ENCODE measurements around the gene GPR89A. TPM values are rescaled to one million over a fixed set of nuclear protein-coding genes. Genes with fewer than 3 reads are reported as not detected.
"Not testable (repeated sequence)": the region's sequence is repeated elsewhere in the genome, so short reads cannot be mapped to it uniquely, and the experiment has no call there.

Gene GPR89A
- total RNA-seq, 1 donor from 2014 or later: 26.0 TPM

DNA sequence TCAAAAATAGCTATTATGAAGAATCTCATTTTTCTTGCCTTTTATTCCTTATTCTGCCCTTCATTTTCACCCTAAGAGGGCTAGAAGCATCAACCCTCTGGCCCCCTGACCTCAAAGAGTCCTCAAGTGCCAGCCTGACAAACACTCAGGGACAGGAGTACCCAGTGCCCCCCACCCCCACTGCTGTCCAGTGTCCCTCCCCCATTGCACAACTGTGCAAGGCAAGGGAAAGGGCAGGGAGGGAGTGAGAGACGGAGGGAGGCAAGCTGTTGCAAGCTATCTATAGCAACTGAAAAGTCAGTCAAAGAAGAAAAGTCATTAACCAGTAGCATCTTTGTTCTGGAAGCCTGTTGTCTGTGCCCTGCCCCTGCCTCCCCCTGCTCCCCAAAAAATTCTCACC, 78.3 kb downstream of the GPR89A start:
- not testable (repeated sequence) for DNase-seq (ENCODE audit: low spot score)

DNA sequence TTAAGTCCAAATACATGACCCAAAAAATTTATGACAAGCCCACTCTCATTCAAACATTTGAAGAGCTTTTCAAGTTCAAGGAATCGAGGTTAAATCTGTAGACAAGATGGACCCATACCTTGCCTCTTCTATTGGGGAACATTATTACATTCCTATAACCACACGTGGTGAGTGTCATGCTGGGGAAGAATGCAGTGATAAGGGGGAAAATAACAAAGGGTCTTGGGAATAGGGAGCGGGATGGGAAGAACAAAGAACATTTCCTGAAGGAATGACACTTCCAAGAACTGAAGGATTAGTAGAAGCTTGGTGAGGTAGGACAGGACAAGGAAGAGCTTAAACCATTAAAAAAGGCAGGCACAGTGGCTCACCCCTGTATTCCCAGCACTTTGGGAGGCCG, 80.5 kb downstream of the GPR89A start:
- no peak for DNase-seq (ENCODE audit: low spot score)

DNA sequence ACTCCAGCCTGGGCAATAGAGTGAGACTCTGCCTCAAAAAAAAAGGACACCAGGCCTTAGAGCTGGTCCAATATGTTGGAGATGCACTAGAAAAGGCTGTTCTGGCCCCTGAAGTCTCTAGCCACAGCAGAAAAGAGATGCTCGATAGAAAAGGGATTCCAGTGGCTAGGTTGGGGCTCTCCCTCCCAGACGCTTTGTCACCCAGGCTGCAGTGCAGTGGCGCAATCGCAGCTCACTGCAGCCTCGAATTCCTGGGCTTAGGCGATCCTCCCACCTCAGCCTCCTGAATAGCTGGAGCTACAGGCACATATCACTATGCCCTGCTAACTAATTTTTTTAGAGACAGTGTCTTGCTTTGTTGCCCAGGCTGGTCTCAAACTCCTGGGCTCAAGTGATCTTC, 81.1 kb downstream of the GPR89A start:
- no peak for DNase-seq (ENCODE audit: low spot score)

DNA sequence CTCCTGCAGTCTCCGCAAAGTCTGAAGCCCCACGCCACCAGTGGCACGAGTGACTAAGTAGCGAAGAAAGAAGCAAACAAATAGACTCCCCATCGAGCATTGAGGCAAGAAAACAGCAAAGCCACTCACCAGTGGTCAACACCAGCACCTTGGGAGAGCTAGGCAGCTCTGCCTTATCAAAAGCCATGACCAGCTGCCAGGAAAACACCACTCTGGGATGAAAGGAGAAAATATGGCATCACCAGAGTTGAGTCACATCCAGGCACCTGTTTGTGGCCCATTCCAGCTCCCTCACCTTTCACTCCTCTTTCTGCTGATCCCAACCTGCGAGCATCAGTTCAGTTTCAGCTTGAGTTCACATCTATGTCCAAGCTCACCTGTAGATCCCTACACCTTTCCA, 82.1 kb downstream of the GPR89A start:
- no peak for DNase-seq (ENCODE audit: low spot score)

DNA sequence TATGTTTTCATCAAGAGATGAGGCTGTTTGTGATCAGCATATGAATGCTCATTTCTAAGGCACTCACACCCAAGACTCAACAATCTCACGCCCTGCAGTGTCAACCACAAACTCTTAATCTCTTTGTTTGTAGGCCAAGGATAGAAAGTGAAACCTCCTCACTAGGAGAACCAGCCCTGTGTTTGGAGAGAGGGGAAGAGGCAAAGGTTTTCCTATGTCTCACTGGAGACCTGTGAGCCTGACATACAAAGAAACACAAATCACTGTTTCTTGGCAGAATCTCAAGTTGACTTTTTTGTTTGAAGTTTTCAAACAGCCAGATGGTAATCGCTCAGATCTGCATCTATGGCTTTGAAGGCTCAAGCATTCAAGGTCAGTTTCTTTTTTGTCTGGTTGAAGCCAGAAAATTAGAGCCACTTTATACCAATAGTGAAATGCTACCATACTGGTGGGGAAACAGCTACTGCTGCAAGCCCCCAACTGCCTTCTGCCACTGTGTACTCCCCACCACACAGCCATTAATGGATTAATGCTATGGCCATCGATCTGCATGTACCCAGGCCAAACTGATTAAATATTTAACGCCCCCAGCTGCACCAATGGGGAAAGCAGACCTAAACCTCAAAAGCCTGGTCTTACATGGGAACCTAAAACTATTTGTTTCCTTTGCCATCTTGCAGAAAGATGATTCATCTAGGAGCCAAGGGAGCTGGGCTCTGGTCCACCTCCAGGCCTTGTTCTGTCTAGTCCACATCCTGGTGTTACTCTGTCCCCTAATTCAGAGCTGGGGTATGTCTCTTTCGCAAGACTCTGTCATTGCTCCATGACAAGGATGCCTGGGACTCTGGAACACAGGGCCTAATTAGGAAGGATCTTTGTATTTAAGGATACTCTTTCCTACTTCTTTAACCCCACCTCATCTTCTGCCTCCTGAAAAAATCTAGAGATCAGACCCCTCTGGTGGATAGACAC, 83.1 kb downstream of the GPR89A start:
- peak; percentile 26 for DNase-seq (ENCODE audit: low spot score)

DNA sequence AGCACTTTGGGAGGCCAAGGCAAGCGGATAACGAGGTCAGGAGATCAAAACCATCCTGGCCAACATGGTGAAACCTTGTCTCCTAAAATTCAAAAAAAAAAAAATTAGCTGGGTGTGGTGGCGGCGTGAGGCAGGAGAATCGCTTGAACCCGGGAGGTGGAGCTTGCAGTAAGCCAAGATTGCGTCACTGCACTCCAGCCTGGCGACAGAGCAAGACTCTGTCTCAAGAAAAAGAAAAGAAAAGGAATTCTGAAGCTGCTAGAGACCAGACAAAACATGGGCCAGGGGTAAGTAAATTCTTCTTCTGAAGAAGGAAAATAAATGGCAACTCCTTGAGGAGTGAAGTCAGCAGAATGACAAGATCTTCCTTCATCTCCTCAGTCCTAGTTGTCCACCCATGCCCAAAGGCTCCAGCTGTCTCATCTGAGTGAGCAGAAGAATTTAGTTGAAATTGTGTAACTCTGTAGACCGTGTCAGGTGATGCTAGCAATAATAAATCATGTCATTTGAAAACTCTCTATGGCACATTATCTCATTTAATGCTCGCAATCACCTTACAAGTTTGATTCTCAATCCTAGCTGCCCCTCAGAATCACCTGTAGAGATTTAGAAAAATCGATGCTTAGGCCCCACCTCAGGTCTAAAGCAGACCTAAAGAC, 85.1 kb downstream of the GPR89A start:
- DNase-seq (ENCODE audit: low spot score): no peak

DNA sequence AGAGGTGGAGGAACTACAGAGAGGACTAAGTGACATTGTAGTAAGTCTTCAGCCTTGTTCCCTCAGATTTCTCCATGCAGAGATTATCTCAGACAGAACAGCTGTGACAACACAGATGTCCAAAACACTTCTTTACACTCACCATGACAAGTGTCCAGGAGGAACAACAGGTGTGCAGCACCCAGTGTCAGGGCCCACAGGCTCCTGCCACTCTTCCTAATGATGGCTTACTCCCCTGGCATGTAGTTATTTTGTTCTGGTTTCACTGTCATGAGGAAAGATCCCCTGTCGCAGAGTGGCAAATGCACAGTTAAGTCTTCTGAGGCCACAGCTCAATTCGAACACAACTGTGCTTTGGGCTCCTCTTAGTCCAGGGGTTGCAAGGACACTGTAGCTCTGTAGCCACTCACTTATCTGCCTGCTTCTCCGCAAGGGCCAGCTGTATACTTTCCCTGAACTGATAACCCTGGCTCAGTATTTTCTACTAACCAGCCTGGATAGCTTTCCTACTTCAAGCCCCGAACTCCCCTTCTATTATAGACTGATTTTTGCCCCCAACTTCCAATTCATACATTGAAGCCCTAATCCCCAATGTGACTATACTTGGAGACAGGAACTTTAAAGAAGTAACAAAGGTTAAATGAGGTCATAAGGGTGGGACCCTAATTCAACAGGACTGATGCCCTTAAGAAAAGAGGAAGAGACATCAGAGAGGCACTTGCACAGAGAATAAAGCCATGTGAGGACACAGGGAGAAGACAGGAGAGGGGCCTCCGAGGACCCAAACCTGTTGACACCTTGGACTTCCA, 88.2 kb downstream of the GPR89A start:
- no peak for DNase-seq (ENCODE audit: low spot score)

DNA sequence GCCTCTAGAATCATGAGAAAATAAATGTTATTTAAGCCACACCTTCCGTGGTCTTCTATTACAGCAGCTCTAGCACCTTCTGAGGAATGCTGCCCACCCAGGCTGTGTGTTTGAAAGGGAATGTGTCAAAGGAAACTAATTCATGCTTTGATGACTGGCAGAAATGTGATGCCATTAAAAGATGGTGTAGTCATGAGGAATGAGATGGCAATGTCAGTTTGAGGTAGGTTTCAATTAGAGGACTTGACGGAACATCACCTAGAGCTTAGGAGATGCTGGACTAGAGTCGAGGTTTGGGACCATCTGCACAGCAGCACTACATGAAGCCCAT, 88.8 kb downstream of the GPR89A start:
- DNase-seq (ENCODE audit: low spot score): no peak

DNA sequence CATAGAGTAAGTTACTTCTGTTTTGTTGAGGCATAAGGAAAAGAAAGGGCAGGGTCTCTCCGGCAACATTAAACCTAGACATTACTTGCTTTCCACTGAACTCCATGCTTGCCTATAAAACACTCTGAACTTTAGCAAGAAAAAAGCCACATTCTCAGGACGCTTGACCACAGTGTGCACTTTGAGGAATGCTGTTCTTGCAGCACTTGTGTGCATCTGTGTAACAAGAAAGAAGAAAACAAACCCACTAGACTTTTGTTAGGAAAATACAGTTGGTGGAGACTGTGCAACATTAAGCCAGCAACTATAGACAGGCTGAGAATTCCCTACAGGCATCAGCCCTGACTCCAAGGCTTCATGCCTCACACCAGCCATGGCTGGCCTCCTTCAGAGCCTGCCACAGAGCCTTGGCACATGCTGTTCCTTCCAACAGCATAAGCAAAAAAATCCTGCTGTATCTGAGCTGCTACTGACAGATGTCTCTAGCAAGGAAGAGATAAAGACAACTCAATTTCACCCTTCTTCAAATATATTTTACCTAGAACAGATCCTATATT, 93.6 kb downstream of the GPR89A start:
- DNase-seq (ENCODE audit: low spot score): no peak

DNA sequence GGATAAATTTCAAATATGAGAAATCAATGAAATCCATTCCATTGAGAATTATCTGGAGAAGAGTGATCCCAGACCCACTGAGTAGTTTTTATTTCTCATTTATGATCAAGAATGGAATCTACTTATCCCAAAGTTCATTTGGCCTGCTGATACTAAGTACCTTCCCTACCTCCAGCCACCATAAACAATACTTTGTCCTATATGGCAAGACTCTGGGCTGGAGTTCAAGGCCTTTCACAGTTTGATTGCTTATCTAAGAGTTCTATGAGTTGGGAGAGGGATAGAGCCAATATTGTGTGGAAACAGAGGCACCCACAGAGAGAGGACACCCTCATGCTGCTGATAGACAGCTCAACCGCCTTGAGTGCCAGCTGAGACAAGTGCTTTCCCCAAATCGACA, 94.3 kb downstream of the GPR89A start:
- DNase-seq (ENCODE audit: low spot score): no peak

DNA sequence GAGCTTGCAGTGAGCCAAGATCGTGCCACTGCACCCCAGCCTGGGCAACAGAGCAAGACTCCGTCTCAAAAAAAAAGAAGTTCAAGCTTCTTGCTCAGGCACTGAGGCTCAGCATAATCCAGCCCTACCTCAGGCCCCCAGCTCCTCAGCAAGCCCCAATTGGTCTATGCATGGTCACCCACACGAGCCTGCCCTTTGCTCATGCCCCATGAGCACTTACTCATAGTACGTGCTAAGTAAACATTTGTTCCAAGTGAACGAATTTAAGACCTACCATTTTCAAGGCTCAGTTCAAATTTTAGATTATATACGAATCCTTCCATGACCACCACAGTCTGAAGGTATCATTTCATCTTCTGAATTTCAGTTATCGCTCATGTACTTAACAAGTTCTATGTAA, 95.0 kb downstream of the GPR89A start:
- DNase-seq (ENCODE audit: low spot score): no peak

DNA sequence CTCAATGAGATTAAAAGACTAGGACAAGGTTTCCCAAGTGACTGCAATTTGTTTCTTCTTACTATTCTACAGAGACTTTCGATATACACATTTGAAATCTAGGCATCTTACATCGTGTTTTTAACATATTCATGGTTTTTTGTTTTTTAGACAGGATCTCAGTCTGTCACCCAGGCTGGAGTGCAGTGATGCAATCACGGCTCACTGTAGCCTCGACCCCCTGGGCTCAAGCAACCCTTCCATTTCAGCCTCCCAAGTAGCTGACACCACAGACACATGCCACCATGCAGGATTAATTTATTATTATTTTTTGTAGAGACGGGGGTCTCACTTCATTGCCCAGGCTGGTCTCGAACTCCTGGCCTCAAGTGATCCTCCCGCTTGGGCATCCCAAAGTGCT, 97.8 kb downstream of the GPR89A start:
- DNase-seq (ENCODE audit: low spot score): no peak

DNA sequence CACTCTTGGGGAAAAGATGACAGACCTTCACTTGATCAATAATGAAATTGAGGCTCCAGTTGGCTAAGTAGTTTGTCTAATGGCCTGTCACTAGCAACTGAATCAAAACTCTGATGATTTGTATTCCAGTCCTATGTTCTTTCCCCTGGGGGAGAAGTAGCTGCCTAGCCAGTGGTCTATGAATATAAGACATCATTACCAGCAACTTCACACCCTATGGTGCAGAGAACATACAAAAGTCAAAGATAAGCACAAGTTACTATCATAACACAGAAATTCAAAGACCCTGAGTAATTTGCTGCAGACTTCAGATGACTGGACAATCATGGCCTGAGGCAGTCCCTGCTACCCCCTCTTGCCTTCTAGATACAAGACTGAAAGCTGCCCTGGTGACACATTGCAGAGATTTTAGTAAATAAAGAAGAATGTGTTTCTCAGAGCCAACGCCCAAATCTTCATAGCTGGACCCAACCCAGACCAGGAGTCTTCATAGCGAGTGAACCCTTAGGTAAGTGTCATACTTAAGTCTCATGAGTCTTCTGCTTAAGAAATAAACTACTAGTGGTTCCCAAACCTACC, 98.4 kb downstream of the GPR89A start:
- DNase-seq (ENCODE audit: low spot score): no peak

DNA sequence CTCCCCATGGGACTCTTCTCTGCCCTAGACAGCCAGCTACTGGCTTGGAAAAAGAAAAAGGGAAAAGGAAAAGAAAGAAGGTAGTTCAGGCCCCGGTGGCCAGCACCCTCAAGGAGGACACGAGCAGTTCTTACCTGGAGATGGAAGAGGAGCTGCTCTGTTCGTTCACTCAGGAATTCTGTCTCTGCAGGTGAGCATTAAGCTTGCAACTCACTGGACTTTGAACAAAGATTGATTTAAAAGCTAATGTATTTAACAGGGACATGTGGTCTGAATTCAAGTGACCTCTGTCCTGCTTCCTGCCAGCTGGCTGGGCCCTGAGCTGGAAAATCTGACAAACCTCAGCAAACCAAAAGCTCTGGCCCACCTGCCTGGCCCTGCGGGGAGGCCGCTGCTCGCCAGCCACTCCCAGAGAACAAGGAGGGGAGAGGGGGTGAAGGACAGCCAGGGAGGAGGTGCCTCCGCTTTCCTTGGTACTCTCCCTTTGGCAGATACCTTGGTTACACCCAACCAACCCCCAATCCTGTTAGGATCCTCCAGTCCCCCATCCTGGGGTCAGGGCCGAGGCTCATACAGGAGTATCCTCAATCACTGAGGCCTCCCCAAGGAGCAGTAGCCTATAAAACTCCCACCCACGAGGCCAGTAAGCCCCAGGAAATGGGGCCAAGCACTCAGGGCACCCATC, 99.5 kb downstream of the GPR89A start, which contains the start of gene PDZK1:
Gene PDZK1 (minus strand): TSS at position 186 of the 685 bp plus-strand sequence. CDS start 19,347 bp downstream, outside the sequence.
- DNase-seq (ENCODE audit: low spot score): no peak

DNA sequence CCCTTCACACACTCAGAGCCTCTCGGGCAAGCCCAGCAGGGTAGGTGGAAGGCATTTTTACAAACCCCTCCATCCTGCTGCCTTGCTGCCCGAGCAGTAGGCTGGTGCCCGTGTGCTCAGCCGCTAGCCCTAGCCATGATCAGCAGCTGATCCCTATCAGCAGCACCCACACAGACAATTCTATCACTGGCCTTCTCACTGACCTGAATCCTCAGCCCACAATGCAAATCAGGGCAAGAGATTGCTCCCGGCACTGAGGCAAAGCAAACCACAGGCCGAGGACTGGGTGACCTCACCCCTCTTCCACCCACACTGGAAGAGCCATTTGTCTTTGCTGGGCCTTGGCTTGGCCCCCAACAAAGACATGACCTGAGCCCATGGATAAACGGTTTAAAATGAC, 100.3 kb downstream of the GPR89A start:
- no peak for DNase-seq (ENCODE audit: low spot score)

DNA sequence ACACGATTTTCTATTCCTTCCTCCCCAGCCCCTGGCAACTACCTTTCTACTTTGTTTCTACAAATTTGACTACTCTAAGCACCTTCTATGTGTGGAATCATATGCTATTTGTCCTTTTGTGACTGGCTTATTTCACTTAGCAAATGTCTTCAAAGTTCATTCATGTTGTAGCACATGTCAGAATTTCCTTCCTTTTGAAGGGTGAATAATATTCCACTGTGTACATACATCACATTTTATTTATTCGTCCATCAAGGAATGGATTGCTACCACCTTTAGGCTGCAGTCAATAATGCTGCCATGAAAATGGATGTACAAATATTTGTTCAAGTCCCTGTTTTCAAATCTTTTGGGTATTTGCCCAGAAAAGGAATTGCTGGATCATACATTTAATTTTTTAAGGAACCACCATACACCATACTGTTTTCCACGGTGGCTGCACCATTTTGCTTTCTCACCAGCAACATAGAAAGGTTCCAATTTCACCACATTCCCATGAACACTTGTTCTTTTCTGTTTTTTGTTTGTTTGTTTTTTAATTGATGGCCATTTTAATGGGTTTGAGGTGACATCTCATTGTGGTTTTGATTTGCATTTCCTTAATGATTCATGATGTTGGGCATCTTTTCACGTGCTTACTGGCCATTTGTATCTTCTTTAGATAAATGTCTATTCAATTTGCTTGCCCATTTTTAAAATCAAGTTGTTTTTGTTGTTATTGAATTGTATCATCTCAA, 102.7 kb downstream of the GPR89A start:
- no peak for DNase-seq (ENCODE audit: low spot score)

DNA sequence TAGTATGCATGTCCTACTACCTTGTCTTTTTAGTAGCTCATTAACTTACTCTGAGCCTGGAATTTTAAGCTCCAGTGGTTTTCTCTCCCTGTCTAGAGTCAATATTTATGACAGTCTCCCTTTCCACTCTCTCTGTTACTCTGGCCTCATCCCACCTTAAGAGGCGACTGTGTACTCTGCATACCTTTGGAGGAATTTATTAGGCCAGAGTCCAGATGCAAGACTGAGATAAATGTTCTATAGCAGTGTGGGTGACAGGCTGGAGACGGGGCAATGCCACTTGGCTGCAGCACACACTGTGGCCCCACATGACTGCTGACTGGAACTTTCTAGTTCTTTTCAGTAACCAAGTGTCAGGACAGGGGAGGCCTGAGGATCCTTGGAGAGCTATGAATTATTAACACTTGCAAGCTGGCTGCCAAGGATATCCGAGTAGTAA, 103.4 kb downstream of the GPR89A start:
- DNase-seq (ENCODE audit: low spot score): no peak

DNA sequence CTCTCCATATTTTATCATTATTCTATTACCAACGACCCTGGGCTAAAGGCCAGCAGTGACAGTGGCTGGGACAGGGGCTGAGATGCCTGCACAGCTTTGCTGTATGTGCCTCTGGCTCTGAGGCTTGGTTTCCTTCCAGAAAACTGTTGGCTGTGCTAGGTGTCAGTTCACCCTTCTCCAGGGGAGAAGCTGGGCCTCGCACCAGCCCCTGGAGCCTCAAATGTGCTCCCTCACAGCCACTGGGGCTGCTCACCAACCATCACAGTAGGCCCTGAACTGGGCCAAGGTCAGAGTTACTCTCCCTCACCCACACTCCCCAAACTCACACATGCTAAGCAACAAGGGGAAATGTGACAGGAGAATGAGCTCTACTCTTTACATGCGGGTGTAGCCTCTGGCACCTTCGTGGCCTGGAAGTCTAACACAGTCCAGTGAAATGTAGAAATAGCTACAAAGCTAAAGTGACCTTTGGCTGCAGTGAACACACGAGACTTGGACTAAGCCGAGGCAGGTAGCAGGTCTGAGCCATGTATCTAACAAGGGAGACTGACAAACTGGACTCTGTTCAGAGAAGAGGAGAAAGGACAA, 106.8 kb downstream of the GPR89A start:
- DNase-seq (ENCODE audit: low spot score): no peak

DNA sequence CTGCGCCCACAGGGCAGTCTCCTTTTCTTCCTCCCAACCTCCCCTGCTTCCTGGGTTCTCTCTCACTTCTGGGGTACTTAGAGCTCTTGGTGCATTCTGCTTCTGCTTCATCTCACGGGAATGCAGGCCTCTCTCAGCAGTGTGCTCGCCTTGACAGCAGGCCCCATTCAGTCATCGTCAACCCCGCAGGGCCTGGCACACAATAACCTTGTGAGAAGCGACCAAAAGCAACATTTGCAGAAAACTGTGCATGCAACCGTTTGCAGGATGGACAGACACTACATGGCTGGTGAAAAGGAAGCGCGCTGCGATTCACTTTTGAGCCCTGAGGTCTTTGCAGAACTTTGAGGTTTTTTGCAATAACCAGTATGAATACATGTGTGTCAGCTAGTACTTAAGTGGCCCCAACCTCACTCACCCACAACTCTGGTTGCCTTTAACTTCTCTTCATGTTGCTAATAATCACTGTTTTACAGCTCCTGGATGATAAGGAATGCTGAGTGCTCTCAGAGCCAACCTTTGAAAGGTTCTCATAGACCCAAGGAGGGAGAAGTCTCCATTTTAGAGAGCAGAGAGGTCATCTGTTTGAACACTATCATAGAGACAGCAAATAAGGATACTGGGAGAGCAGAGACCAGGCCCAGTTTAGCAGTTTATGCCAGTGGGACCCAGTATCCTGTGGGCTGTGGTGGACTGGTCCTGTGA, 109.0 kb downstream of the GPR89A start:
- no peak for DNase-seq (ENCODE audit: low spot score)
